D721Med (cell line): Measurements from ENCODE around the gene ARVCF.

ENCODE experiments used
- DNase-seq: peaks from one replicate; pipeline ENCODE4 v3.0.0; 2011; ENCODE audit warnings: low spot score; ENCODE audit not compliant: insufficient read length
- FAIRE-seq: peaks from 2 replicates; lab custom pipeline; 2011; peaks lifted over from hg19 to GRCh38; lab: Jason Lieb, UNC
- CTCF ChIP-seq: IDR thresholded peaks from 2 replicates; pipeline ENCODE4 v1.5.1; 2012; ENCODE audit warnings: mild to moderate bottlenecking, control low read depth; ENCODE audit not compliant: insufficient read depth; ENCODE audit errors: missing control alignments

The ARVCF gene

GRCh38 chr22:20017622-20017958 is 967 bp upstream of the ARVCF start:
- DNase-seq, result no peak
- no peak for FAIRE-seq
- TF ChIP-seq CTCF, result no peak

GRCh38 chr22:20015971-20016733 is 471 bp downstream of the ARVCF start:
- TF ChIP-seq CTCF, result no peak
- no peak for DNase-seq
- FAIRE-seq, result no peak

GRCh38 chr22:20015187-20015625 is 1.4 kb downstream of the ARVCF start:
- DNase-seq (no peak), FAIRE-seq (no peak)
- no peak for TF ChIP-seq CTCF

- no peak for TF ChIP-seq CTCF
- DNase-seq (no peak), FAIRE-seq (no peak)
These were observed 2.0 kb downstream of the ARVCF start for GRCh38 chr22:20014526-20015186.

GRCh38 chr22:20013382-20013871 is 3.2 kb downstream of the ARVCF start:
- DNase-seq, result peak; percentile 77
- no peak for FAIRE-seq
- peak; percentile 62 for TF ChIP-seq CTCF

GRCh38 chr22:20012741-20013331 is 3.8 kb downstream of the ARVCF start:
- FAIRE-seq, result no peak
- no peak for TF ChIP-seq CTCF

More at GRCh38 chr22:20012741-20013331, 3.8 kb downstream of the ARVCF start:
- DNase-seq, result no peak
